EL (cell line): ENCODE results near the gene ABCA1.
"Not testable (repeated sequence)": the region's sequence is repeated elsewhere in the genome, so short reads cannot be mapped to it uniquely, and the experiment has no call there.

ENCODE experiments used
- DNase-seq: peaks from one replicate; pipeline ENCODE4 v3.0.0-alpha.2; 2016

ABCA1 gene

DNA sequence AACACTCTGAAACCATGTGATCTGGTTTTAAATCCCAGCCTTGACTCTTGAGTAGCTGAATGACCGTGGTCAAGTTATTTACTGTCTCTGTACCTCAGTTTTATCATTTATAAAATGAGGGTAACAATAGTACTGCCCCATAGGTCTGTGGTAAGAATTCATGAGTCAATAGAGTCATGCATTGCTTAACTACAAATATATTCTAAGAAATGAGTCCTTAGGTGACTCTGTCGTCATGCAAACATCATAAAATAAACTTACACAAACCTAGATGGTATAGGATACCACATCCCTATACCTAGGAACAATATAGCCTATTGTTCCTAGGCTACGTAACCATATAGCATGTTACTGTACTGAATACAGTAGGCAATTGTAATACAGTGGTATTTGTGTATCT is 20.3 kb upstream of the ABCA1 start:
- DNase-seq: no peak

DNA sequence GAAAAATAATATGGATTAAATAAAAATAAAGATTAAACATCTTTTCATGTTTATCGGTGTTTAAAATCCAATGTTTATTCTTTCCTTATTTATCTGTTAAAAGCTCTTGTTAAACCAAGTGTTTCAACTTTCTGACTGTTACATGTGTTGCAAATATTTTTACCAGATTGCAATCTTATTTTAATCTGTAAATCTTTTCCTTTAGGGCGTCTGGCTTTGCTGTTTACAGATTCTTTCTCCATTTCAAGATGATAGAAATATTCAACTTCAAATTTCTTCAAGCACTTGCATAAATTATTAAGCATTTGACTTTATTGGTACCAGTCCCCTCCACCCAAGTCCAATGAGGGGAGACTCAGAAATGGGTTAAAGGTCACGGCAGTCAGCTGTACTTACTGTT is 16.9 kb upstream of the ABCA1 start:
- no peak for DNase-seq

GRCh38 chr9:104944356-104944755 is 16.4 kb upstream of the ABCA1 start:
- no peak for DNase-seq

DNA sequence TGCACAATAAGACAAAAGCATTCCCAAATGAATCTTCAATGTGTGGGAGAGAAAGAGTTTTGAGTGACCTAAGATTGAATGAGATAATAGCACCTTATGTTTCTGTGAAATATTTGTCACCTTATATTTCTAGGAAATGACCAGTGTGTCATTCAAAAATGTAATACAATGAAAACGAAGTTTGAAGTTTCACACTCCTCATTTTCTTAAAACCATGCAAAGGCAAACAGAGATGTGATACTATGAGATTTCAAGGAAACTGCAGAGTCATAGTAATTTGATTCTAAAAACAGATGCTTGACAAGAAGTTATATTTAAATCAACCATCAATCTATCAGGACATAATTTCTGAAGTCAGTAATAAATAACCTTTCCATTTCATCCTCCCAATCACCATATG is 13.6 kb upstream of the ABCA1 start:
- no peak for DNase-seq

GRCh38 chr9:104936291-104936690 is 8.3 kb upstream of the ABCA1 start:
- DNase-seq: no peak

DNA sequence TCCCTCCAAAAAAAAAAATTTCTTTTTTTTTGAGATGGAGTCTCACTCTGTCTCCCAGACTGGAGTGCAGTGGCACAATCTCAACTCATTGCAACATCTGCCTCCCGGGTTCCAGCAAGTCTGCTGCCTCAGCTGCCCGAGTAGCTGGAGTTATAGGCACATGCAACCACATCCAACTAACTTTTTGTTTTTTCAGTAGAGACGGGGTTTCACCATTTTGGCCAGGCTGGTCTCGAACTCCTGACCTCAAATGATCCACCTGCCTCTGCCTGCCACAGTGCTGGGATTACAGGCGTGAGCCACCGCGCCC is 7.5 kb upstream of the ABCA1 start:
- not testable (repeated sequence) for DNase-seq

- DNase-seq: peak; percentile 10
Observed at GRCh38 chr9:104934691-104935500, 6.9 kb upstream of the ABCA1 start.

DNA sequence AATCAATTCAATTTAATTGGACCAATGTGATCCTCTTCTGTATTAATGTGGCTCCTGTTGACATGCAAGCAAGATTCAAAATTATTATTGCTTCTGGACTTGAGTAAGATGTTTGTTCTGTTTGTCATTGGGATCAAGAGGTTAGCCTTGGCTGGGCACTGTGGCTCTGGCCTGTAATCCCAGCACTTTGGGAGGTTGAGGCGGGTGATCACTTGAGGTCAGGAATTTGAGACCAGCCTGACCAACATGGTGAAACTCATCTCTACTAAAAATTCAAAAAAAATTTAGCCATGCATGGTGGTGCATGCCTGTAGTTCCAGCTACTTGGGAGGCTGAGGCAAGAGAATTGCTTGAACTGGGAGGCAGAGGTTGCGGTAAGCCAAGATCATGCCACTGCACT is 5.1 kb upstream of the ABCA1 start:
- DNase-seq: not testable (repeated sequence)

GRCh38 chr9:104931256-104931655 is 3.3 kb upstream of the ABCA1 start:
- DNase-seq: no peak

DNA sequence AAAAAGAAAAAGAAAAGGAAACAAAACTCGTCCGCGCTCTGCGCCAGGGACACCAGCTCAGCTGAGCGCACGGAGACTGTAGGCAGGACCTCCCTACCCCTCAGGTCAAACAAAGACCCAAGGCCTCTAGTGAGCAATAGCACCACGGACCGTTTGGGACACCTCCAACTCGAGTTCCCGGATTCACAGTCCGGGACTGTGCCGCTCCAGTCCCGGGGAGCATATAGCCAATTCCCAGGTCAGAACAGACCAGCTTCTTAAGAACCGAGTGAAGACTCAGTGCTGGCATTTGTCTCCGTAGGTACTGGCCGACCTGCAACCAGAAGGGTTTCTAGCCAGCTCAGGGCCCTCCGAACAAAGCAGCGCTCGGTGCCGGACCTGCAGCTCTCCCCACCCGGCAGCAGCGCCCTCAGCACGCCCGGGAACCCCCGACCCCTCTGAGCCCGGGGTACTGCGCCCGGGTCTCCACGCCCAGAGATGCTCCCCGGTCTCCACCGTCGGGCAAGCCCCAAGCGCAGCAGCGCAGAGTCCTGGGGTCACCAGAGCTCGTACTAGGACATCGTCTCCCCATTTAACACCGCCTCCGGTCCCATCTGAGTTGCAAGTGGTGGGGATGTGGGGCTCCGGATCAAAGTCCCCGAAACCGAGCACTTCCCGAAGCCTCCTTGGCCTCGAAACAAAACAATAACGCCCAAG is 591 bp downstream of the ABCA1 start:
- DNase-seq: peak; percentile 62

DNA sequence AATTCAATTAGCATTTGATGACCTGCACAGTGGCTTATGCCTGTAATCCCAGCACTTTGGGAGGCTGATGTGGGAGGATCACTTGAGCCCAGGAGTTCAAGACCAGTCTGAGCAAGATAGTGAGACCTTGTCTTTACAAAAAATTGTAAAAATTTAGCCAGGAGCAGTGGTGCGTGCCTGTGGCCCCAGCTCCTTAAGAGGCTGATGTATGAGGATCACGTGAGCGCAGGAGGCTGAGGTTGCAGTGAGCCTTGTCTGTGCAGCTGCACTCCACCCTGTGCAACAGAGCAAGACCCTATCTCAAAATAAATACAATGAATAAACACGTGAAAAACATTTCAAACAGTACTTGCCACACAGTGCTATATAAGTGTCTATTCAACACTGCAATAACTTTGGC is 4.2 kb downstream of the ABCA1 start:
- DNase-seq: no peak

DNA sequence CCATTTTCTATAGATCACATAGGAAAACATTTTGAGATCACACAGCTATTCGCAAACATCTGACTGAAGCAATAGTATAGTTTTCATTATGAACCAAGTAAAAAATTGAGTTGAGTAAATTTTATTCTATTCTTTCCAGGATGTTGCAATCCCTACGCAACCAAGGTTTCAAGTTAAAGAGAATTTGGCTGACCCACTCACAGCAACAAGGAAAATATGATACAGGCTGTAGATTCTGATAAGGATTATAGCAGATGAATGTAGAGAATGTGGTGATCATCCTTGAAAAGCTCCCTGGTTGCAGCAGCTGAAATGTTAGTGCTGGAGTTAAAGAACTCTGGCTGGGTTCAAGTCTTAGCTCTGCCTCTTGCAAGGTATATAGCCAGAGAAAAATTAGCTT is 4.7 kb downstream of the ABCA1 start:
- DNase-seq: peak; percentile 17

- not testable (repeated sequence) for DNase-seq
Observed at GRCh38 chr9:104922748-104923147, 5.2 kb downstream of the ABCA1 start.

- DNase-seq: no peak
Observed at GRCh38 chr9:104921067-104921741, 6.8 kb downstream of the ABCA1 start.

- DNase-seq: no peak
Observed at GRCh38 chr9:104915753-104916152, 12.2 kb downstream of the ABCA1 start.

DNA sequence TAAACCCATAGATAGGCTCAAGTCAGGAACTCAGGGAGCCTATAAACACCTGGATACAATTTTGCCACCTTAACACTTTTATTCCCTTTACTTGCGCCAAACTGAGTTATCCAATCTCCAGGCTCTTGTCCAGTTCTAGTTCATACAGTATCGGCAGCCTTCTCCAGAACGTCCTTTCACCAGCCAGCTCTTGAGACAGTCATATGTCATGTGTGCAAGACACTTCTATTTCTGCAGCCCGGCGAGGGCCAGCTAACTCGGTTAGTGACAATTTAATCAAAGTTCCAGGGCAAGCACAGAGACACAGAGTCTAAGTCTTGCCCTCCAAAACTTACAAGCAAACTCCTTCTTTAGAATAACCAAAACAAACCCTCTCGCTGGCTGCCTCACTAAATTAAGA is 12.9 kb downstream of the ABCA1 start:
- no peak for DNase-seq

DNA sequence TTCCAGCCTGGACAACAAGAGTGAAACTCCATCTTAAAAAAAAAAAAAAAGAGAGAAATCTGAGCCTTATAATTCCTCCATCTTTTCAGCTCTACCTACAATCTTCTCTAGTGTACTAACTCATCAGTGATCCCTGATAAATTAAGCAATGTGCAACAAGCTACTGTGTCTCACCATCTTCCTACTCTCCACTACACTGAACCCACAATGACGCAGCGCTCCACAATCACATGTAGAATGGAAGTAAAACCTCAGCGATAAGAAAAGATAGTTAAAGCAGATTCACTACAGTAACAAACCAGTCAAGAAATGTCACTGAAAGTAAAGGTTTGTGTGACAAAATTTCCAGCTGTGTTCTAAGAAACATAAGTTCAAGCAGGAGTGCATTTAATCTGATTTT is 13.5 kb downstream of the ABCA1 start:
- DNase-seq: no peak

- DNase-seq: no peak
Observed at GRCh38 chr9:104912606-104913005, 15.3 kb downstream of the ABCA1 start.

- peak; percentile 42 for DNase-seq
Observed at GRCh38 chr9:104911032-104911607, 16.8 kb downstream of the ABCA1 start.

DNA sequence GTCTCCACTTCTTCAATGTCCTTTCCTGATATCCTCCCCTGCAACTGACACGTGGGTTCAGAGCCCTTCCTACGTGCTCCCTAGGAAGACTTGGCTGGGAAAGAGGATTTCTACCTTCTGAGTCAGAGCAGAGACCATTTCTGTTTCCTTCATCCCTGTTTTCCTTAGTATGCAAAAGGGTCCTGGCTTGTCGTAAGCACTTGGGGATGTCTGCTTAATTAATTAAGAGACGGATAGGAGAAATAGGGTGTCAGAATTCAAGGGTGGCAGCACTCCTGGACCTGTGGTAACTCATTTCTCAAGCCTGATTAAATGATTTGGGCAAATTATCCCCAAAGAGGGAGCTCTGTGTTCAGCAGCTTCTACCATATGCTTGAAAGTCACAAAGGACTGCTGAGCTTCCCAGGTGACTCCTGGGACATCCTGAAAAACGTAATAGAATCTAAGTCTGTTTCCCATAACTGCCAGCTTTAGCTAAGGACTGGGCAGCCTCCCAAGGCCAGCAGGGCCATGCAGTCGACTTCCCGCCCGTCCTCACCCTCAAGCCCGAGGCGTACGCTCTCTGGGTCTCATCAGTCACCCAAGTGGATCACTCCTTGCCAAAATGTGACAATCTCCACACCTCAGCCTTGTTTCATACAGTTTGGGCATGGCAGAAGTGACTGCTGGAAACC is 20.5 kb downstream of the ABCA1 start:
- peak; percentile 89 for DNase-seq

- peak; percentile 77 for DNase-seq
Observed at GRCh38 chr9:104906441-104907277, 21.3 kb downstream of the ABCA1 start.

DNA sequence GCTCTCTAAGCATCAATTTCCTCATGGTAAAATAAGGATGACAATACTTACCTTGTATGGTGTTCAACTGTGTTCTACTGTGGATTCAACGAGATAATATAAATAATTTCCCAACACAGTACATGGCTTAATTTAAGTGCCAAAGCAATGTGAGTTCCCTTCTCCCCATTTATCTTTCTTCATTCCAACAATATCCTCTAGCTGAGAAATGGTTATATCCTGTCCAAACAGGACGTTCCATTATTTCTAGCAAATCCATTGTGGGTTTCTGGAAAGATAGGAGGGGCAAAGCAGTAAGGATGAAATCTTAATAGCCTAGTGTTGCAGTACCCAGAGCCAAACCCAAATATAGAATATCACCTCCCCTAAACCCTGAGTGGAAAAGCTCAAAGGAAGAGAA is 22.0 kb downstream of the ABCA1 start:
- DNase-seq: no peak
